GM12878 (cell line): ENCODE results near the gene MSI2. TPM values are rescaled to one million over a fixed set of nuclear protein-coding genes. Genes with fewer than 3 reads are reported as not detected.
A peak's percentile ranks its signal among the peaks of the same experiment; 100 is the strongest.

Experiments used
- CEBPB ChIP-seq, 2 experiments: fragments of 150-350 bp in 1 of 2; IDR thresholded peaks; 2 replicates each; pipeline ENCODE4 v1.6.1; 2012 to 2014; ENCODE audit warnings: low read depth in 2 of 2, low read length in 2 of 2, borderline replicate concordance in 1 of 2, inconsistent platforms in 1 of 2
- CHD2 ChIP-seq: IDR thresholded peaks from 2 replicates; pipeline ENCODE4 v1.6.1; 2011; ENCODE audit warnings: low read depth, low read length, improper control_type of control experiment, borderline replicate concordance
- CTCF ChIP-seq, 3 experiments: IDR thresholded peaks in 2 of 3; conservative IDR thresholded peaks in 1 of 3; 2 replicates each; pipeline ENCODE4 v1.5.1; 2011; ENCODE audit warnings: low read depth in 3 of 3, low read length in 3 of 3, mild to moderate bottlenecking in 3 of 3, control low read depth in 2 of 3, moderate library complexity in 2 of 3, inconsistent platforms in 1 of 3, mixed read lengths in 1 of 3; ENCODE audit not compliant: control insufficient read depth in 2 of 3, insufficient read depth in 1 of 3; ENCODE audit errors: extremely low read depth in 1 of 3
- HDAC2 ChIP-seq: fragments of 200-600 bp; sonication (generic); IDR thresholded peaks from 2 replicates; pipeline ENCODE4 v1.6.1; 2017
- IKZF1 ChIP-seq: fragments of 450-650 bp; conservative IDR thresholded peaks from 2 replicates; pipeline ENCODE4 v1.6.1; 2017; ENCODE audit warnings: antibody characterized with exemption, mild to moderate bottlenecking
- NR2C1 ChIP-seq: fragments of 450-650 bp; IDR thresholded peaks from 2 replicates; pipeline ENCODE4 v1.6.1; 2017; ENCODE audit warnings: antibody characterized with exemption, mild to moderate bottlenecking, moderate library complexity
- PAX5 ChIP-seq: IDR thresholded peaks from 2 replicates; pipeline ENCODE4 v1.6.1; 2011; ENCODE audit warnings: low read depth, low read length, borderline replicate concordance
- POLR2AphosphoS2 ChIP-seq: IDR thresholded peaks from 2 replicates; pipeline ENCODE4 v1.6.1; 2011; ENCODE audit warnings: low read depth, mild to moderate bottlenecking, low read length, improper control_type of control experiment, moderate library complexity
- POU2F2 ChIP-seq: IDR thresholded peaks from 3 replicates; pipeline ENCODE4 v1.6.1; 2011; ENCODE audit warnings: low read depth, mild to moderate bottlenecking, low read length, borderline replicate concordance
- RB1 ChIP-seq: fragments of 450-650 bp; formaldehyde crosslinking; IDR thresholded peaks from 2 replicates; pipeline ENCODE4 v1.6.1; 2017; ENCODE audit warnings: mild to moderate bottlenecking, borderline replicate concordance
- SKIL ChIP-seq: fragments of 450-650 bp; IDR thresholded peaks from 2 replicates; pipeline ENCODE4 v1.6.1; 2017; ENCODE audit warnings: mild to moderate bottlenecking, low read depth, inconsistent platforms; ENCODE audit not compliant: poor library complexity, severe bottlenecking
- SMC3 ChIP-seq: IDR thresholded peaks from 2 replicates; pipeline ENCODE4 v1.6.1; 2011; ENCODE audit warnings: low read length, improper control_type of control experiment, borderline replicate concordance
- TAF1 ChIP-seq: IDR thresholded peaks from 2 replicates; pipeline ENCODE4 v1.6.1; 2011; ENCODE audit warnings: mild to moderate bottlenecking, low read depth, low read length, borderline replicate concordance
- TCF3 ChIP-seq: IDR thresholded peaks from 2 replicates; pipeline ENCODE4 v1.6.1; 2012; ENCODE audit warnings: low read depth, mild to moderate bottlenecking, low read length, borderline replicate concordance; ENCODE audit not compliant: insufficient read depth
- USF1 ChIP-seq: IDR thresholded peaks from 2 replicates; pipeline ENCODE4 v1.6.1; 2011; ENCODE audit warnings: borderline replicate concordance, low read depth, mild to moderate bottlenecking, moderate library complexity, mixed read lengths, low read length; ENCODE audit not compliant: insufficient read depth; ENCODE audit errors: extremely low read length
- WRNIP1 ChIP-seq: IDR thresholded peaks from 2 replicates; pipeline ENCODE4 v1.6.1; 2011; ENCODE audit warnings: low read depth, low read length, improper control_type of control experiment, borderline replicate concordance
- YBX1 ChIP-seq: fragments of 450-650 bp; IDR thresholded peaks from 2 replicates; pipeline ENCODE4 v1.6.1; 2016; ENCODE audit warnings: antibody characterized with exemption
- ZBTB4 ChIP-seq: fragments of 450-650 bp; formaldehyde crosslinking; IDR thresholded peaks from 2 replicates; pipeline ENCODE4 v1.4.0; 2022; ENCODE audit warnings: mild to moderate bottlenecking, moderate library complexity
- polyA plus RNA-seq, 11 experiments: library from polyadenylated mRNA; depleted of rRNA in 4 of 11; unstranded in 6 of 11; stranded (reverse) in 5 of 11; fragments of >200 nt; fragmentation: Nextera tagmentation in 4 of 11; fragmentation: Illumina TruSeq in 1 of 11; extraction: Ambion mirVana in 4 of 11; extraction: Trizol in 1 of 11; gene quantifications; 1 replicate in 1 of 11; 2 replicates in 10 of 11; pipeline versions ENCODE4 v1.2.1 to v1.2.3, GENCODE V29; 2011 to 2016; ENCODE audit warnings: inconsistent platforms in 2 of 11, missing spikeins in 2 of 11, low read depth in 1 of 11
- total RNA-seq, 4 experiments: library from RNA; depleted of rRNA in 3 of 4; stranded (reverse); fragments of >200 nt in 3 of 4; fragmentation: Illumina TruSeq in 1 of 4; extraction: Trizol in 1 of 4; gene quantifications; 2 replicates each; pipeline versions ENCODE4 v1.2.1 to v1.2.3, GENCODE V29; 2013 to 2021
- TF ChIP-seq, protein P1 (sequence below): fragments of 450-650 bp; IDR thresholded peaks from 2 replicates; pipeline ENCODE4 v1.6.1; 2018; ENCODE audit warnings: mild to moderate bottlenecking, low read depth, moderate library complexity; ENCODE audit not compliant: partially characterized antibody

Gene MSI2
- total and polyA plus RNA-seq, 10 of the 15 experiments (the other 5 are each of a cell fraction or from before 2014, with no cell fraction given) = 6.1 to 76.1 (median 42.0) TPM

DNA sequence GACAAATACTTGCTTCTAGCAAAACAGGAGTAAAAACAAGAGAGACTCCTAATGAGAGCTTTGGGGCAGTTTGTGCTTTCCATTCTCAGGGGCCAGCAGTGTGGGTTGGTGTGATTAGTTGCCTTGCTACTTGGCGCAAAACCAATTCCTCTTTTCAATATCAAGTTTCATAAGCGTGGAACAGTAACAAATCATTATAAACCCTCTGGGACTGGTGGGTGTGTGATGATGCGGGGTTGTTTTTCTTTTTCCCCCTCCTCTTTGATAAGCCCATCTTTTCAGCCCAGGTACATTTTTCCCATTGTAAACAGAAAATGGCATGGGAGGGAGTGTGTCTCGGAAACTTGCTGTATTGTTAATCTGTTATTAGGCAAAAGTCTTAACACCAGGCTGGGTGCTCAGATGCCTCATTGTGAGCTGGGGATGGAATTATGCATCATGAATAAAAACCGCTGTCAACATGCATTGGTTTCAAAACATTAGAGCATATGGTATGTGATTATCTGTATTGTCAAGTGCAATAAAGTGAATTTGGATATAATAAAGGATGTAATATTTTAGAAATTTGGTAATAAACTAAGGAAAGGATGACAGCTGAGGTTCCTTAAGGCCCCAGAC is 322.4 kb downstream of the MSI2 start (continued):
- TF ChIP-seq ZBTB4 (CRISPR knock-in tag) = no peak
- no peak for TF ChIP-seq HDAC2
- TF ChIP-seq POLR2AphosphoS2 = no peak
- no peak for TF ChIP-seq TAF1
- no peak for TF ChIP-seq PAX5
- no peak for TF ChIP-seq TCF3
- TF ChIP-seq CTCF (IDR thresholded peaks at IDR 0.05 in 2 of 3, conservative IDR thresholded peaks at IDR 0.05 in 1 of 3; ENCODE audit: control insufficient read depth in 2 of 3, extremely low read depth in 1 of 3, insufficient read depth in 1 of 3, low read depth in 3 of 3, low read length in 3 of 3) = no peak
- TF ChIP-seq SMC3 = no peak
- no peak for TF ChIP-seq CEBPB (IDR thresholded peaks at IDR 0.05; ENCODE audit: borderline replicate concordance in 1 of 2, low read depth in 2 of 2, low read length in 2 of 2)
- TF ChIP-seq WRNIP1 = no peak
- no peak for TF ChIP-seq POU2F2
- TF ChIP-seq CHD2 = no peak
- TF ChIP-seq SKIL = no peak
- TF ChIP-seq RB1 = no peak
- no peak for TF ChIP-seq NR2C1
- no peak for TF ChIP-seq USF1
- TF ChIP-seq IKZF1 = peak; percentile 78
- TF ChIP-seq, protein P1, sequence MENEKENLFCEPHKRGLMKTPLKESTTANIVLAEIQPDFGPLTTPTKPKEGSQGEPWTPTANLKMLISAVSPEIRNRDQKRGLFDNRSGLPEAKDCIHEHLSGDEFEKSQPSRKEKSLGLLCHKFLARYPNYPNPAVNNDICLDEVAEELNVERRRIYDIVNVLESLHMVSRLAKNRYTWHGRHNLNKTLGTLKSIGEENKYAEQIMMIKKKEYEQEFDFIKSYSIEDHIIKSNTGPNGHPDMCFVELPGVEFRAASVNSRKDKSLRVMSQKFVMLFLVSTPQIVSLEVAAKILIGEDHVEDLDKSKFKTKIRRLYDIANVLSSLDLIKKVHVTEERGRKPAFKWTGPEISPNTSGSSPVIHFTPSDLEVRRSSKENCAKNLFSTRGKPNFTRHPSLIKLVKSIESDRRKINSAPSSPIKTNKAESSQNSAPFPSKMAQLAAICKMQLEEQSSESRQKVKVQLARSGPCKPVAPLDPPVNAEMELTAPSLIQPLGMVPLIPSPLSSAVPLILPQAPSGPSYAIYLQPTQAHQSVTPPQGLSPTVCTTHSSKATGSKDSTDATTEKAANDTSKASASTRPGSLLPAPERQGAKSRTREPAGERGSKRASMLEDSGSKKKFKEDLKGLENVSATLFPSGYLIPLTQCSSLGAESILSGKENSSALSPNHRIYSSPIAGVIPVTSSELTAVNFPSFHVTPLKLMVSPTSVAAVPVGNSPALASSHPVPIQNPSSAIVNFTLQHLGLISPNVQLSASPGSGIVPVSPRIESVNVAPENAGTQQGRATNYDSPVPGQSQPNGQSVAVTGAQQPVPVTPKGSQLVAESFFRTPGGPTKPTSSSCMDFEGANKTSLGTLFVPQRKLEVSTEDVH = no peak
- TF ChIP-seq YBX1 = no peak
